Fibroblast of the aortic adventitia (primary cell): ENCODE data around the gene MBD3L2B. TPM values are rescaled to one million over a fixed set of nuclear protein-coding genes. Genes with fewer than 3 reads are reported as not detected.

Experiments used
- DNase-seq: peaks from one replicate; pipeline ENCODE4 v3.0.0-alpha.2; 2010; ENCODE audit warnings: low read depth
- H3K4me3 ChIP-seq: 2 replicates; pipeline ENCODE4 v1.5.1; 2011; ENCODE audit warnings: low read depth, mild to moderate bottlenecking, control low read depth, low read length, moderate library complexity
- CTCF ChIP-seq: IDR thresholded peaks from 2 replicates; pipeline ENCODE4 v1.5.1; 2011; ENCODE audit warnings: mild to moderate bottlenecking, low read length, control low read depth, inconsistent platforms; ENCODE audit not compliant: insufficient read depth
- total RNA-seq: library from RNA; depleted of rRNA; stranded (reverse); fragments of >200 nt; gene quantifications from 2 replicates; pipeline ENCODE4 v1.2.3, GENCODE V29; 2012; ENCODE audit warnings: low replicate concordance

MBD3L2B gene
- total RNA-seq, 1 donor: not detected

GRCh38 chr19:6969490-6969889 is 51.7 kb downstream of the MBD3L2B start:
- no peak for TF ChIP-seq CTCF
- DNase-seq: no peak

More at GRCh38 chr19:6969490-6969889, 51.7 kb downstream of the MBD3L2B start:
- no peak overlapping the region for H3K4me3 ChIP-seq

Other genes starting within 250 kb of the MBD3L2B start
- gene VAV1, start 248.7 kb downstream of the MBD3L2B start, total RNA-seq: not detected in 2 replicates
- gene ADGRE1, start 133.9 kb downstream of the MBD3L2B start, total RNA-seq: not detected in 2 replicates
- not detected in 2 replicates for gene MBD3L5, start 9.1 kb upstream of the MBD3L2B start, total RNA-seq
- gene MBD3L4, start 18.7 kb upstream of the MBD3L2B start, total RNA-seq: not detected in 2 replicates
- not detected in 2 replicates for gene MBD3L2, start 27.9 kb upstream of the MBD3L2B start, total RNA-seq
- gene MBD3L3, start 37.2 kb upstream of the MBD3L2B start, total RNA-seq: not detected in 2 replicates
- 15.3 and 15.8 TPM in 2 replicates for gene ZNF557, start 48.3 kb upstream of the MBD3L2B start, total RNA-seq